ENCODE data around the gene LRRC27. TPM values are rescaled to one million over a fixed set of nuclear protein-coding genes. Genes with fewer than 3 reads are reported as not detected.

Gene LRRC27
- total RNA-seq, 2 experiments from 2014 or later: 13.0 to 17.3 TPM

DNA sequence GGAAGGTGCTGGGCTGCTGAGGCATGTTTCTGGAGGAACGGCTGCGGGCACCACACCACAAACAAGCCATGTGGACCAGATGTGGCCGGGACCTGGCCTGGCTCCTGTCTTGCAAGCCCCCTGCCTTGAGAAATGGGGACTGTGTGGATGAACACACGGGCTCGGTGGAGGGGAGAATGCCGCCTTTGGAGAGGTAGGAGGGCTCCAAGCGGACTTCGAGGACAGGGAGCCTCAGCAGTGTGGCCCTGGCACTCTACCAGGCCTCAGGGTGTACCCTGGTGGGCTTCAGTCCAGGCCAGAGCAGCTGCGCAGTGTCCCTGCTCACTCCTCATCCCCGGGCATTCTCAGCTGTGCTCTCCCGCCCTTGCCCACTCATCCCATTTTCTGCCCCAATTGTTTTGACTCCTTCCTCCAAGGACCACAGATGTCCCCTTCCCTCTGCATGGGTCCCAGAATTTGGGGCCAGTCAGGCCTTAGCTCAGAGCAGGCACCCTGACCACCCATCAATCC is 96.5 kb downstream of the LRRC27 start:
- H3K79me2 ChIP-seq (ENCODE audit: insufficient read depth, low read depth, low read length): no peaks in the 10 kb centered on the region
- H3K4me1 ChIP-seq (ENCODE audit: insufficient read depth, low read length, poor library complexity, severe bottlenecking): peaks cover 33% of the 10 kb centered on the region
- POLR2A ChIA-PET: interaction anchor here (1.3 kb wide), 1 partner anchor 8 kb away, joined by 3 read pairs; no protein-coding TSS in a partner anchor
- H2AFZ ChIP-seq (ENCODE audit: low read length): no peak overlapping the region
- TF ChIP-seq, protein P1, sequence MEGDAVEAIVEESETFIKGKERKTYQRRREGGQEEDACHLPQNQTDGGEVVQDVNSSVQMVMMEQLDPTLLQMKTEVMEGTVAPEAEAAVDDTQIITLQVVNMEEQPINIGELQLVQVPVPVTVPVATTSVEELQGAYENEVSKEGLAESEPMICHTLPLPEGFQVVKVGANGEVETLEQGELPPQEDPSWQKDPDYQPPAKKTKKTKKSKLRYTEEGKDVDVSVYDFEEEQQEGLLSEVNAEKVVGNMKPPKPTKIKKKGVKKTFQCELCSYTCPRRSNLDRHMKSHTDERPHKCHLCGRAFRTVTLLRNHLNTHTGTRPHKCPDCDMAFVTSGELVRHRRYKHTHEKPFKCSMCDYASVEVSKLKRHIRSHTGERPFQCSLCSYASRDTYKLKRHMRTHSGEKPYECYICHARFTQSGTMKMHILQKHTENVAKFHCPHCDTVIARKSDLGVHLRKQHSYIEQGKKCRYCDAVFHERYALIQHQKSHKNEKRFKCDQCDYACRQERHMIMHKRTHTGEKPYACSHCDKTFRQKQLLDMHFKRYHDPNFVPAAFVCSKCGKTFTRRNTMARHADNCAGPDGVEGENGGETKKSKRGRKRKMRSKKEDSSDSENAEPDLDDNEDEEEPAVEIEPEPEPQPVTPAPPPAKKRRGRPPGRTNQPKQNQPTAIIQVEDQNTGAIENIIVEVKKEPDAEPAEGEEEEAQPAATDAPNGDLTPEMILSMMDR (conservative IDR thresholded peaks at IDR 0.05; ENCODE audit: low read length): no peak
- no peak for TF ChIP-seq EZH2phosphoT487 (IDR thresholded peaks at IDR 0.05; ENCODE audit: borderline replicate concordance, low read depth, low read length)
- H4K20me1 ChIP-seq (ENCODE audit: insufficient read depth, low read length): no peaks in the 10 kb centered on the region
- no peaks in the 10 kb centered on the region for H3K36me3 ChIP-seq (ENCODE audit: insufficient read depth, low read length)
- H3K4me3 ChIP-seq (ENCODE audit: low read depth, low read length, poor library complexity, severe bottlenecking): no peak overlapping the region
- BruUV-seq (replicated peaks): no TSS peak
- H3K9me3 ChIP-seq (ENCODE audit: low read length): no peaks in the 10 kb centered on the region
- H3K9me2 ChIP-seq (ENCODE audit: insufficient read depth, low read length): no peaks in the 10 kb centered on the region
- no peak for DNase-seq (ENCODE audit: low spot score)
- no peak overlapping the region for H3K4me2 ChIP-seq (ENCODE audit: low read length)
- CTCF ChIA-PET (ENCODE audit: unreplicated experiment): no interaction called here
- intact Hi-C loops (cut with micrococcal nuclease; ENCODE audit: unreplicated experiment): loop anchor here (10.0 kb wide), 1 partner anchor 264 kb away; no protein-coding TSS in a partner anchor
- H3K27ac ChIP-seq (ENCODE audit: low read depth, low read length, poor library complexity, severe bottlenecking): no peak overlapping the region

Other genes with a start within 250 kb of the LRRC27 start
- gene DPYSL4, start 145.2 kb upstream of the LRRC27 start, total RNA-seq (2014; rRNA removed; shearing (Covaris generic)): not detected in 2 replicates
- gene DPYSL4, start 145.2 kb upstream of the LRRC27 start, total RNA-seq (2022): not detected in 2 replicates
- 13.1 and 16.8 TPM in 2 replicates for gene STK32C, start 24.2 kb upstream of the LRRC27 start, total RNA-seq (2014; rRNA removed; shearing (Covaris generic))
- 30.4 and 32.4 TPM in 2 replicates for gene STK32C, start 24.2 kb upstream of the LRRC27 start, total RNA-seq (2022)
- 4.6 and 5.9 TPM in 2 replicates for gene PWWP2B, start 65.0 kb downstream of the LRRC27 start, total RNA-seq (2014; rRNA removed; shearing (Covaris generic))
- 9.4 and 10.6 TPM in 2 replicates for gene PWWP2B, start 65.0 kb downstream of the LRRC27 start, total RNA-seq (2022)
- gene INPP5A, start 205.6 kb downstream of the LRRC27 start, total RNA-seq (2014; rRNA removed; shearing (Covaris generic)): 11.0 and 14.5 TPM in 2 replicates
- 15.7 and 18.4 TPM in 2 replicates for gene INPP5A, start 205.6 kb downstream of the LRRC27 start, total RNA-seq (2022)